Measurements from ENCODE around the gene SGMS2.

The SGMS2 gene

GRCh38 chr4:107824350-107825071 is at the start of gene SGMS2:
Gene SGMS2 (plus strand): TSS chr4:107824932. CDS start chr4:107895554, 70,622 bp downstream.
- no peak for TF ChIP-seq CTCF (IDR thresholded peaks at IDR 0.05; ENCODE audit: low read length, missing control alignments)
- DNase-seq (ENCODE audit: low read depth), result peak; percentile 89
- peak within 1 kb of the TSS; percentile 91 for H3K4me3 ChIP-seq (replicated peaks; ENCODE audit: low read depth, low read length)

GRCh38 chr4:107777890-107778289 is 46.8 kb upstream of the SGMS2 start:
- DNase-seq (ENCODE audit: low read depth), result no peak
- H3K4me3 ChIP-seq (replicated peaks; ENCODE audit: low read depth, low read length), result no peak overlapping the region
- no peak for TF ChIP-seq CTCF (IDR thresholded peaks at IDR 0.05; ENCODE audit: low read length, missing control alignments)

- no peak for DNase-seq (ENCODE audit: low read depth)
- H3K4me3 ChIP-seq (replicated peaks; ENCODE audit: low read depth, low read length), result no peak overlapping the region
- TF ChIP-seq CTCF (IDR thresholded peaks at IDR 0.05; ENCODE audit: low read length, missing control alignments), result no peak
Measured at GRCh38 chr4:107778784-107779530, 45.8 kb upstream of the SGMS2 start.

GRCh38 chr4:107780665-107781064 is 44.1 kb upstream of the SGMS2 start:
- no peak overlapping the region for H3K4me3 ChIP-seq (replicated peaks; ENCODE audit: low read depth, low read length)
- no peak for TF ChIP-seq CTCF (IDR thresholded peaks at IDR 0.05; ENCODE audit: low read length, missing control alignments)
- DNase-seq (ENCODE audit: low read depth), result no peak

- no peak overlapping the region for H3K4me3 ChIP-seq (replicated peaks; ENCODE audit: low read depth, low read length)
- peak; percentile 12 for DNase-seq (ENCODE audit: low read depth)
- no peak for TF ChIP-seq CTCF (IDR thresholded peaks at IDR 0.05; ENCODE audit: low read length, missing control alignments)
Measured at GRCh38 chr4:107791902-107792301, 32.8 kb upstream of the SGMS2 start.

GRCh38 chr4:107792711-107793110 is 32.0 kb upstream of the SGMS2 start:
- H3K4me3 ChIP-seq (replicated peaks; ENCODE audit: low read depth, low read length), result no peak overlapping the region
- no peak for TF ChIP-seq CTCF (IDR thresholded peaks at IDR 0.05; ENCODE audit: low read length, missing control alignments)
- DNase-seq (ENCODE audit: low read depth), result no peak

Measured in fibroblast of pulmonary artery (primary cell).